ENCODE data around the gene FRMD8.

DNA sequence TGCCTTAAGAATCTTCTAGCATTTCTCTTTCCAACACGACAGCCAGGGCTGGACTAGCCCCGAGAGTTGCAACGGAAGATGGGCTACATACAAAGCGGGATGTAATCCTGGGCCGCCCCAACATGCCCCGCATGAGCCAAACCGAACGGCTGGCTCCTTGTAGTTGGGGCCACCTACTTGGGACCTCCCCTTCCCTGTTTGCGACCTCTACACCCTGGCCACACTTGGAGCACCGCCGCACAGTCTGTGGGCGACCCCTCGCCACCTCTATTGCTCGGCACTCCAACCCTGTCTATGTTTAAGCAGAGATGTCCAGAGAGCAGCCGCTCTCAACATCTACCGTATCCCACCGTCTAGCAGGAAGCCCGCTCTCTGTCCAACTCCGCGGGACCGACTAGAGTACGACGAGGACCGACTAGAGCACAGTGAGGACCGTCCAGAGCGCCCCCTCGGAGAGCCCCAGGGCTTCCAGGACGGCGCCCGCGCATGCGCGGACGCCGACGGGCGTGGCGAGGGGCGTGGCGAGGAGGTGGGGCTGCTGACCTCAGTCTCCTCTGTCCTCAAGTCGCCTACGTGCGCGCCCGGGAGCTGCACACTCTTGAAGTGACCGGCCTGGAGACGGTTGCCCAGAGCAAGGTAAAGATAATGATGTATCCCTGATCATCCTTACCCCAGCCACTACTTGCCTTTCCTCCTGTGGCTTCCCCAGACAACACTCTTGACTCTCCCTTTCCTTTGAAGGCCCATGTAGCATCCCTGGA, 68.4 kb downstream of the FRMD8 start:
- TF ChIP-seq, protein P1, sequence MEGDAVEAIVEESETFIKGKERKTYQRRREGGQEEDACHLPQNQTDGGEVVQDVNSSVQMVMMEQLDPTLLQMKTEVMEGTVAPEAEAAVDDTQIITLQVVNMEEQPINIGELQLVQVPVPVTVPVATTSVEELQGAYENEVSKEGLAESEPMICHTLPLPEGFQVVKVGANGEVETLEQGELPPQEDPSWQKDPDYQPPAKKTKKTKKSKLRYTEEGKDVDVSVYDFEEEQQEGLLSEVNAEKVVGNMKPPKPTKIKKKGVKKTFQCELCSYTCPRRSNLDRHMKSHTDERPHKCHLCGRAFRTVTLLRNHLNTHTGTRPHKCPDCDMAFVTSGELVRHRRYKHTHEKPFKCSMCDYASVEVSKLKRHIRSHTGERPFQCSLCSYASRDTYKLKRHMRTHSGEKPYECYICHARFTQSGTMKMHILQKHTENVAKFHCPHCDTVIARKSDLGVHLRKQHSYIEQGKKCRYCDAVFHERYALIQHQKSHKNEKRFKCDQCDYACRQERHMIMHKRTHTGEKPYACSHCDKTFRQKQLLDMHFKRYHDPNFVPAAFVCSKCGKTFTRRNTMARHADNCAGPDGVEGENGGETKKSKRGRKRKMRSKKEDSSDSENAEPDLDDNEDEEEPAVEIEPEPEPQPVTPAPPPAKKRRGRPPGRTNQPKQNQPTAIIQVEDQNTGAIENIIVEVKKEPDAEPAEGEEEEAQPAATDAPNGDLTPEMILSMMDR (IDR thresholded peaks at IDR 0.05), result no peak
- TF ChIP-seq POLR2A (IDR thresholded peaks at IDR 0.05), result peak; percentile 84
- peak; percentile 87 for TF ChIP-seq POLR2AphosphoS5 (IDR thresholded peaks at IDR 0.05)
